Stimulated activated CD4-positive, alpha-beta T cell treated with anti-CD3 and anti-CD28 coated beads, Interleukin-12 subunit alpha, Interleukin-12 subunit beta, amount 100 ng/mL, for 4 hours (primary cell): Measurements from ENCODE around the gene ZNF491.
"Not testable (repeated sequence)": the region's sequence is repeated elsewhere in the genome, so short reads cannot be mapped to it uniquely, and the experiment has no call there.

Source experiments
- DNase-seq: peaks from one replicate; pipeline ENCODE4 v3.0.0-alpha.2; 2020

ZNF491 gene

DNA sequence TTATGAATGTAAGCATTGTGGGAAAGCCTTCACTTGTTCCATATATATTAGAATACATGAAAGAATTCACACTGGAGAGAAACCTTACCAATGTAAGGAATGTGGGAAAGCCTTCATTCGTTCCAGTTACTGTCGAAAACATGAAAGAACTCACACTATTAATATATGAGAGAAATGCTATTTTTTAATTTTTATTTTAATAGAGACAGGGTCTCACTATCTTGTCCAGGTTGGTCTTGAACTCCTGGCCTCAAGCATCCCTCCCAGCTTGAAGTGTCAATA lies 8.7 kb downstream of the ZNF491 start:
- DNase-seq, result no peak

- DNase-seq, result no peak
Measured at GRCh38 chr19:11813703-11814028, 15.3 kb downstream of the ZNF491 start.

DNA sequence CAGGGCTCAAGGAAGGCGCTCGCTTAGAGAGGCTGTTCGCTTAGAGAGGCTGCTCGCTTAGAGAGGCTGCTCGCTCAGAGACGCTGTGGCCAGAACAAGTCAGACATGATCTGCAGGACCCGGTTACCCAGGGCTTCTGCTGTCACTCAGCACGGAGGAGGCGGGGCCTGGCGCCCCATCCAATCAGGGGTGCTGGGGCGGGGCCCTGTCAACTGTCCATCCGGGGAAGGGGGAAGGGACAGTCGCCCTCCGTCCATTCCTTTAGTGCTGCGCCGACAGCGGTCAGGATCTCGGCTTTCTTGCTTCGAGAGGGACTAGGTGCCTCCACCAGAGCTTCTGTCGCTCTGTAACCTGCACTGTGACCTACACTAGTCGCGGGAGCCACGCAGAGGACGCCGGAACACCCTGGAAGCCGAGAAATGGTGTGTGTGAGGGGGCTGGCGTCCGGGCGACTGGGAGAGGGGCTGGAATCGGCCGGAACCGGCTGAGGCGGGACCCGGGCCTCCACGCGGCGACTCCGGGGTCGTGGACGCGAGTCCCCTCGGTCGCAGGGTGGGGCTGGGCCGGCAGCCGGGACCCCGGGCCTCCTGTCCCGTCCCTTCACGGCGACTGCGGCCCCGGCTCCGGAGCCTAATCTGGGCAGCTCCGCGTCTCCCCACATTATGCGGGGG lies 15.8 kb downstream of the ZNF491 start, which contains the start of gene ZNF440:
Gene ZNF440, plus strand, starts transcription at position 245 of the 671 bp plus-strand sequence. Its CDS starts 175 bp downstream, at position 420.
- peak; percentile 85 for DNase-seq

DNA sequence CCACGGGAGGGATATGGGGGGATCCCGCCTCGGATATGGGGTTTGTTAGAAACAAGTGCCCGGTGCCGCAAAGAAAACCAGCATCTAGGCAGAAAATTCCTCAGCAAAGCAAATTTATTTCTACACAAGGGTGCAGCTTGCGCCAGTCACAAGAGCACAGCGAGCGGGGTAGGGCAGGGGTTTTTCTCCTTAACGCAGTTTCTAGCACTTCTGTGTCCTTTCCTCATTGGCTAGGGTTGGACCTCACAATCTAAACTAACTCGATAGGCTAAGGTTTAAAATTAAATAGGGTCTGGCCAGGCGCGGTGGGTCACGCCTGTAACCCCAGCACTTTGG lies 16.3 kb downstream of the ZNF491 start:
- DNase-seq, result no peak

DNA sequence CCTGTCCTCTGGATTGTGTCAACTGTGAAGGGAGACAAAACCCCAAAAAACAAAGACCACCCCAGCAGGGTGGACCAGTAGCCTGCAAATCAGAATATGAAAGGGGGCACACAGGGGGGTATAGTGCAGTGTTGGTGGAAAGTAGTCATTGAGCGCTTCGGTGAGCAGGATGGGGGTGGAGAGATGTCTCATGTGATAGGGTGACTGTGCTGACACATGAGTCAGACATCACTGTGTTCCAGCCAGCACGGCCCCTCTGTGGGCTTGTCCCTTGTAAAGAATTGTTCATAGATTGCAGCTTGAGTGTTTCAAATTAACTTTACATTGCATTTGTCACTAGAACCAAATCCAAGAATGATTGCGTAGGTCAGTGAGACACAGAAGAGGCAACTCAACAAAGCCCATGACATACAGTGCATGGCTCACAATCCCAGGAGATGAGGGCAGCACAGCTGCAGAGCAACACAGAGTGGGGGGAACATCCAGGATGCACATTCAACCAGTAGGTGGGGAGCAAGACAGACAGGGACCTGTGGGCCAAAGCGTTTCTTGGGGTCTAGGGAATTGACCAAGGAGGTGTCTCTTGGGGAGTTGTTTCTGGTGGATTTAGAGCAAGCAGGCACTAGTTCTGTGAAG lies 23.3 kb downstream of the ZNF491 start:
- DNase-seq, result no peak

GRCh38 chr19:11828957-11829876 lies 30.9 kb downstream of the ZNF491 start:
- DNase-seq, result not testable (repeated sequence)

DNA sequence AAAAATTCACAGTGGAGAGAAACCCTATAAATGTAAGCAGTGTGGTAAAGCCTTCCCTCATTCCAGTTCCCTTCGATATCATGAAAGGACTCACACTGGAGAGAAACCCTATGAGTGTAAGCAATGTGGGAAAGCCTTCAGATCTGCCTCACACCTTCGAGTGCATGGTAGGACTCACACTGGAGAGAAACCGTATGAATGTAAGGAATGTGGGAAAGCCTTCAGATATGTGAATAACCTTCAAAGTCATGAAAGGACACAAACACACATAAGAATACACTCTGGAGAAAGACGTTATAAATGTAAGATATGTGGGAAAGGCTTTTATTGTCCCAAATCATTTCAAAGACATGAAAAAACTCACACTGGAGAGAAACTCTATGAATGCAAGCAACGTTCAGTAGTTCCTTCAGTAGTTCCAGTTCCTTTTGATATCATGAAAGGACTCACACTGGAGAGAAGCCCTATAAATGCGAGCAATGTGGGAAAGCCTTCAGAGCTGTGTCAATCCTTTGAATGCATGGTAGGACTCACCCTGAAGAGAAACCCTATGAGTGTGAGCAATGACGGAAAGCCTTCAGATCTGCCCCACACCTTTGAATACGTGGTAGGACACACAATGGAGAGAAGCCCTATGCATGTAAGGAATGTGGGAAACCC lies 34.1 kb downstream of the ZNF491 start:
- no peak for DNase-seq

GRCh38 chr19:11833541-11833940 lies 35.2 kb downstream of the ZNF491 start:
- no peak for DNase-seq

DNA sequence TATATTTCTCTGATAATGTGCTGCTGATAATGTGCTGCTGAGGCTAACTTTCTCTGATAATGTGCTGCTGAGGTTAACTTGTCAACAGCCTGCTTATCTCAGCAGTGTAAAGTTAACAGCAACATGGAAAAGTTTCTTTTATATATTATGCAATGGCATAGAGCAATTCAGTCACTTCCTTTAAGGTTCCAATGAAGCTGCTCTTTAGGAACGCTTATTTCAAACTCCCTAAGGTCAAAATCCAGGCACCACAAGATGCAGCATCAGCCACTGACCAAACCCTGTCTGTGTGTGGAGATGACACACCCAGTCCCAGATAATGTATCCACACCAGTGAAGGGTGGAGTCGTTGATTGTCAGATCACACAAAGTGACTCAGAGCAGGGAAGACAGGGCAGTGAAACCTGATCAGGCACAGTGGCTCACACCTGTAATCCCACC lies 37.3 kb downstream of the ZNF491 start:
- DNase-seq, result not testable (repeated sequence)

GRCh38 chr19:11843722-11844121 lies 45.4 kb downstream of the ZNF491 start:
- no peak for DNase-seq

GRCh38 chr19:11847615-11848014 lies 49.3 kb downstream of the ZNF491 start:
- DNase-seq, result not testable (repeated sequence)

GRCh38 chr19:11848200-11848593 lies 49.9 kb downstream of the ZNF491 start:
- DNase-seq, result no peak

DNA sequence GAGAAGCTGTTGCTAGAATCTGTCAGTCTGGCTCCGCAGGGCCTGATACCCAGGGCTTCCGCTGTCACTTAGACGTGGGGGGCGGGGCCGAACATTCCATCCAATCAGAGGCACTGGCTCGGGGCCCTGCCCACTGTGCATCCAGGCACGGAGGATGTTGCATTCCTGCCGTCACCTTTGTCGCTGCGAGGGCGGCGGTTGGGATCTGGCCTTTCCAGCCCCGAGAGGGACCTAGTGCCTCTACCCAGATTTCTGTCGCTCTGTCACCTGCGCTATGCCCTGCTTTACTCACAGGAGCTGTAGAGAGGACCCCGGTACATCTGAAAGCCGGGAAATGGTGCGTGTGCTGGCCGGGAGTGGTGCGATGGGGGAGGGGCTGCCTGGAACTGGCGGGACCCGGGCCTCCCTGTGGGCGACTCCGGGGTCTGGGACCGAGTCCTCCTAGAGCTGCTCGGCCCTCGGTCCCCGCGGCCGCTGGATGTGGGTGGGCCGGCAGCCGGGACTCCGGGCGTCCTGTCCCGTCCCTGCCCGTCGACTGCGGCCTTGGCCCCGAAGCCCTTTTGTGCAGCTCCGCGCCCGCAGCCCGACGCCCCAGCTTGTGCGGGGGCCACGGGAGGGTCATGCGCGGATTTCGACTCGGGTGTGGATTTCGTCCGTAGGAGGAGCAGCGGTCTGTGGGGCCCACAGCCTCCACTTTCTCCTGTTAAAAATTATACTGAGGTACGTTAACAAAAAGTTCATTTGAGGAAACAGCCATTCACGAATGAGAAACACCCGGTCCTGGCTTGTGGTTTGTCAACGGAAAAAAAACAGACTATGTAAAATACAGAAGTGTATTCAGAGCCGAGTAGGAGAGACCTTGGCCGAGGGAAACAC lies 50.5 kb downstream of the ZNF491 start, which contains the start of gene ZNF439:
Gene ZNF439, plus strand, starts transcription at position 133 of the 876 bp plus-strand sequence. Its CDS starts 142 bp downstream, at position 275.
- peak; percentile 87 for DNase-seq

- not testable (repeated sequence) for DNase-seq
Measured at GRCh38 chr19:11850289-11850688, 52.0 kb downstream of the ZNF491 start.

GRCh38 chr19:11853358-11853757 lies 55.0 kb downstream of the ZNF491 start:
- no peak for DNase-seq

DNA sequence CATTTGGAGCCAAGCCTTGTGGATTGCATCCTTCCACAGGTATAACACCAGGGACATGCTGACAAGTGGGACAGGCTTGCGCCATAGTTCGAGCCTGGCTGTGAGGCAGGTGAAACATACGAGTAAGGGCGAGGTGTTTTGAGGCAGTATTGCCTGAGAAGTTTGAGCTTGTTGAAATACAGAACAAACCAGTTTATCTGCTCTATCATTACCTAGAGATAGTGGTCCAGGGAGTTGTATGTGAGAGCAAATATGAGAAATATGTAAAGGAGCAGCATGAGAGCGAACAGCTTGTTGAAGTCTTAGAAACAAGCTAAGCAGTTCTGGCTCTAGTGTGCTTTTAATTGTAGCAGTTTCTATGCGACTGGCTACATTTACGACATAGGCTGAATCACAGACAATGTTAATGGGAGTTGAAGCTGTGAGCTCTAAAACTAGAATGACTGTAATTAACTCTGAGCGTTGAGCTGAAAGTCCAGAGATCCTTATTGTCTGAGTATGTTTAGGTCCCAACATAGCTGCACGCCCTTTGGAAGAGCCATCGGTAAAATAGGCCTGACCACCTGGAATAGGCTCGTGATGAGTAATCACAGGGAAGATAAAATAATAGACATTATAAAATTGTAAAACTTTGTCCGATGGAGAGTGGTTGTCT lies 58.4 kb downstream of the ZNF491 start:
- DNase-seq, result no peak
